ENCODE data around the gene SGPP2.

SGPP2 gene

DNA sequence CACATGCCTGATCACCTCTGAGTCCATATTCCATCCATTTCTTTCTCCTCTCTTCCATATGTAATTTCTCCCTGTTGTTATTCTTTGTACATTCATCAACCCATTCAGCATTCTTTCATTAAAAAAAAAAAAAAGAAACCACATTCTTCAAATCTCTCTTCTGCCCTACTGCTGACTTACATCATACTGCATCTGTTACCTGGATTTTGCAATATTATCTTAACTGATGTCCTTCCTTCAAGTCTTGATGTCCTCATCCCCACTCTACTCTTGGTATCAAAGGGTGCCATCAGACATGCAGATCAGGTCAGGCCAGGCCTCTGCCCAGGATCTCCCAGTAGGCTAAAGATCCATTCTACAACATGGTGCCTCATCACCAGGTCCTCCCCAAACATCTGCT lies 90.6 kb downstream of the SGPP2 start:
- POLR2A ChIA-PET, result no interaction called here
- TF ChIP-seq BHLHE40 (IDR thresholded peaks at IDR 0.05; ENCODE audit: borderline replicate concordance) (no peak), NFRKB (IDR thresholded peaks at IDR 0.05) (no peak), L3MBTL2 (conservative IDR thresholded peaks at IDR 0.05) (no peak), FOXM1 (IDR thresholded peaks at IDR 0.05; ENCODE audit: borderline replicate concordance) (no peak), SUZ12 (IDR thresholded peaks at IDR 0.05) (no peak), PKNOX1 (IDR thresholded peaks at IDR 0.05) (no peak), SP1 (IDR thresholded peaks at IDR 0.05) (no peak), ZNF384 (IDR thresholded peaks at IDR 0.05) (no peak), FOXK2 (IDR thresholded peaks at IDR 0.05) (no peak), CTBP1 (IDR thresholded peaks at IDR 0.05; ENCODE audit: borderline replicate concordance) (no peak), TARDBP (IDR thresholded peaks at IDR 0.05) (no peak), HDGF (IDR thresholded peaks at IDR 0.05; ENCODE audit: borderline replicate concordance) (no peak), LEF1 (IDR thresholded peaks at IDR 0.05; ENCODE audit: borderline replicate concordance) (no peak), ARNT (IDR thresholded peaks at IDR 0.05) (no peak), ELF4 (IDR thresholded peaks at IDR 0.05) (no peak), FOXA1 (IDR thresholded peaks at IDR 0.05) (no peak)
- DNase-seq (ENCODE audit: extremely low spot score), result no peak
- CTCF ChIA-PET, result no interaction called here

GRCh38 chr2:222518570-222519381 lies 94.4 kb downstream of the SGPP2 start:
- CTCF ChIA-PET, result interaction anchor here (0.6 to 1.3 kb wide), 3 partner anchors 12 to 541 kb away, joined by 3 to 4 read pairs (median 4); no protein-coding TSS in a partner anchor
- POLR2A ChIA-PET, result no interaction called here
- peak; percentile 42 for DNase-seq (ENCODE audit: extremely low spot score)
- TF ChIP-seq L3MBTL2 (conservative IDR thresholded peaks at IDR 0.05) (no peak), CTBP1 (IDR thresholded peaks at IDR 0.05; ENCODE audit: borderline replicate concordance) (peak; percentile 77; the same call in 1 of the 2 replicates), BHLHE40 (IDR thresholded peaks at IDR 0.05; ENCODE audit: borderline replicate concordance) (no peak), FOXK2 (IDR thresholded peaks at IDR 0.05) (no peak), HDGF (IDR thresholded peaks at IDR 0.05; ENCODE audit: borderline replicate concordance) (no peak), TARDBP (IDR thresholded peaks at IDR 0.05) (no peak), LEF1 (IDR thresholded peaks at IDR 0.05; ENCODE audit: borderline replicate concordance) (no peak), PKNOX1 (IDR thresholded peaks at IDR 0.05) (peak; percentile 12; the same call in 1 of the 2 replicates), ELF4 (IDR thresholded peaks at IDR 0.05) (no peak)

DNA sequence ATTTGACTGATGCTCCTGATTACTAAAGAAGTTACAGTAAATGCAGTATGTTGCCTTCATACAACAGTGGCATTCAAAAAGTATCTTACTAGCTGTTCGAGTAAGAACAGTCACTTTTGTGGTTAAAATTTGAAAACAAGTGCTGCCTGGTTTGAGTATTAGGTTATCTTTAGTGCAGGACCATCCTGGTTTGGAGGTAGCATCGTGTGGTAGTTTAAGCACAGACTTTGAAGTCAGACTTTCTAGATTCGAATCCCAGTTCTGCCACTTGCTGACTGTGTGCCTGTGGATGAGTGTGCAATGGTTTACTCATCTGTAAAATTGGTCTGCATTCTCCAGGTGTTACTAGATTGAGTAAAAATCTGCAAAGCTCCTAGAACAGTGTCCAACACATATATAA lies 96.8 kb downstream of the SGPP2 start:
- CTCF ChIA-PET, result no interaction called here
- POLR2A ChIA-PET, result no interaction called here
- no peak for DNase-seq (ENCODE audit: extremely low spot score)

DNA sequence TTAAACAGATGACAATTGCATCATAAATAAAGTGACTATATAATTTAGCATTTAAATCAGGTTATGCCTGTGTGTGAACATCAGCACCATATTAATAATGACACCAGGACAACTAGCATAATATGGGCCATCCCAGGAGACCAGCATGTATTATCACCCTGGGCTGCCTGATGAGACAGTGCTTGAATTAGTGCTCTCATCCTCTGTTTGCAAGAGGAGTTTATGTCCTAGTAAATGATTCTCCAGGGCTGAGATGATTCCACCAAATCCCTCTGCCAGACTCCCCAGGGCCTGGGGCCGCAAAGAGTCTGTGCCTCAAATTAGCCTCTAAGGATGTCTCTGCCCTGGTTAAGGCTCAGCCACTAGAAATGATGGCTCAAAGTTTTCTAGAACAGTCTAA lies 97.7 kb downstream of the SGPP2 start:
- ChIA-PET CTCF (no interaction called here), POLR2A (no interaction called here)
- DNase-seq (ENCODE audit: extremely low spot score), result no peak
- TF ChIP-seq TARDBP (IDR thresholded peaks at IDR 0.05) (no peak), SP1 (IDR thresholded peaks at IDR 0.05) (no peak), HDGF (IDR thresholded peaks at IDR 0.05; ENCODE audit: borderline replicate concordance) (no peak), ZNF384 (IDR thresholded peaks at IDR 0.05) (no peak), ELF4 (IDR thresholded peaks at IDR 0.05) (no peak), ARNT (IDR thresholded peaks at IDR 0.05) (no peak), FOXK2 (IDR thresholded peaks at IDR 0.05) (no peak), SUZ12 (IDR thresholded peaks at IDR 0.05) (no peak), FOXA1 (IDR thresholded peaks at IDR 0.05) (no peak), FOXM1 (IDR thresholded peaks at IDR 0.05; ENCODE audit: borderline replicate concordance) (no peak), NFRKB (IDR thresholded peaks at IDR 0.05) (no peak), L3MBTL2 (conservative IDR thresholded peaks at IDR 0.05) (no peak), BHLHE40 (IDR thresholded peaks at IDR 0.05; ENCODE audit: borderline replicate concordance) (no peak), CTBP1 (IDR thresholded peaks at IDR 0.05; ENCODE audit: borderline replicate concordance) (no peak)

More for the DNA sequence above, 96.8 kb downstream of the SGPP2 start:
- TF ChIP-seq FOXM1 (IDR thresholded peaks at IDR 0.05; ENCODE audit: borderline replicate concordance) (no peak), BHLHE40 (IDR thresholded peaks at IDR 0.05; ENCODE audit: borderline replicate concordance) (no peak), FOXA1 (IDR thresholded peaks at IDR 0.05) (no peak)

- DNase-seq (ENCODE audit: extremely low spot score), result no peak
- ChIA-PET CTCF (no interaction called here), POLR2A (no interaction called here)
- no peak for TF ChIP-seq HDGF (IDR thresholded peaks at IDR 0.05; ENCODE audit: borderline replicate concordance)
Observed at GRCh38 chr2:222523783-222524544, 99.6 kb downstream of the SGPP2 start.

DNA sequence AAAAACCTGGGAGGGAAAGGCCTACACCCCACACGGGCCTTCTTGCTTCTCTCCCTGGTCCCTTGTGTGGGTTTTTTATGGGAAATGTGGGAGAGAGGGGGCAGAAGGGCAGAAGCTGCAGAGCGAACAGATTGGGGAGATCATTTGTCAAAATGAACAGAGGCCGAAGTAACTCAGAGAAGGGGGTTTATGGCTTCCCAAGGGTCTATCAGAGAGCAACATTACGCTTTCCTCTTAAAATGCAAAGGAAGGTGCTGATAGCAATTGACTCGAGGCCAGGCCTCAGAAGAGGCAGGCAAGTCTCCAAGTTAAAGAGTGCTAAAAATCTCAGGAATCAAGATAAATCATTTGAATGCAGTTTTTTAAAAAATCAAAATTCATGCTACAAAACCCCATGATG lies 101.5 kb downstream of the SGPP2 start:
- ChIA-PET POLR2A (no interaction called here), CTCF (no interaction called here)

More for the DNA sequence above, 101.5 kb downstream of the SGPP2 start:
- no peak for DNase-seq (ENCODE audit: extremely low spot score)
- TF ChIP-seq ELF4 (IDR thresholded peaks at IDR 0.05) (no peak), NFRKB (IDR thresholded peaks at IDR 0.05) (no peak), CTBP1 (IDR thresholded peaks at IDR 0.05; ENCODE audit: borderline replicate concordance) (no peak), HDGF (IDR thresholded peaks at IDR 0.05; ENCODE audit: borderline replicate concordance) (no peak), FOXM1 (IDR thresholded peaks at IDR 0.05; ENCODE audit: borderline replicate concordance) (no peak), ARNT (IDR thresholded peaks at IDR 0.05) (no peak), ZNF384 (IDR thresholded peaks at IDR 0.05) (no peak), PKNOX1 (IDR thresholded peaks at IDR 0.05) (no peak), SUZ12 (IDR thresholded peaks at IDR 0.05) (no peak)
